ENCODE data around the gene ARHGEF19.

DNA sequence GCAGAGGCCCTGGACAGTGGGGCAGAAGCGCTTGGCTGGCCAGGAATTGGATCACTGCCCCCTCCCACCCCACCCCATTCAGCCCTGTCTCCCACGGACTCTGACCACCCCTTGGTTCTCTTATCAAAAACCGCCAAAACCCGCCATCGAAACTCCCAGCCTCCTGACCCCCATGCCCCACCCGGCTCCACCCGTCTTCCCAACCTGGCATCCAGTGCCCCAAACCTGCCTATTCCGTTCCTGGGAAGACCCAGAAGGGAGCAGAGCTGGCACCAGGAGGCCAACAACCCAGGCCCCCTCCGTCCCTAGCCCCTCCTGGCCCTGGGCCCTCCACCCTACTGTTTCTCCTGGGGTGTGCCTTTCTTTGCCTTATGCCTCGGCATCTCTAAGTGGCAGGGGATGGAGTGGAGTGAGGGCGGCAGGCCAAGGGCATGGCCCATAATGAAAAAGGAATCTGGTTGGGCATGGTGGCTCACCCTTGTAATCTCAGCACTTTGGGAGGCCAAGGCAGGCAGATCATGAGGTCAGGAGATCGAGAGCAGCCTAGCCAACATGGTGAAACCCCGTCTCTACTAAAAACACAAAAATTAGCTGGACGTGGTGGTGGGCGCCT, 40.1 kb downstream of the ARHGEF19 start:
- TF ChIP-seq GATA2 (IDR thresholded peaks at IDR 0.05; ENCODE audit: low read depth, low read length) (no peak), GATA3 (IDR thresholded peaks at IDR 0.05; ENCODE audit: low read depth, low read length) (no peak)

Data from SH-SY5Y (cell line).